CD4-positive, alpha-beta T cell treated with Interleukin-6 for 4 hours (primary cell): Measurements from ENCODE around the gene STARD8.

ENCODE experiments used
- DNase-seq: peaks from one replicate; pipeline ENCODE4 v3.0.0-alpha.2; 2020; ENCODE audit warnings: mixed read lengths

STARD8 gene

DNA sequence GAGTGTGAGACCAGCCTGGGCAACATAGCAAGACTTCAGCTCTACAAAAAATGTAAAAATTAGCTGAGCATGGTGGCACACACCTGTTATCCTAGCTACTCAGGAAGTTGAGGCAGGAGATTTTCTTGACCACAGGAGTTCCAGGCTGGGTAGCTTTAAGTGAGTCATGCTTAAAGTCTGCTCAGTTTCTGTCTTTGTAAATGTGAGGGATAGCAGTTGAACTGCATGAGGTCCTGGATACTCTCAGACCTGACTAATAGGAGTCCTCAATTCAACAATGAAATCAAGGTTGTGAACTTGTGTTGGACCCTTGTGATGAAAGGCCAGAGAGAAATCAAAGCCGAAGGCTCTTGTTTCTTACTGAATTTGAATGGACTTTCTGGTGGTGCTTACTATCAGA lies 45.2 kb downstream of the STARD8 start:
- DNase-seq = no peak

DNA sequence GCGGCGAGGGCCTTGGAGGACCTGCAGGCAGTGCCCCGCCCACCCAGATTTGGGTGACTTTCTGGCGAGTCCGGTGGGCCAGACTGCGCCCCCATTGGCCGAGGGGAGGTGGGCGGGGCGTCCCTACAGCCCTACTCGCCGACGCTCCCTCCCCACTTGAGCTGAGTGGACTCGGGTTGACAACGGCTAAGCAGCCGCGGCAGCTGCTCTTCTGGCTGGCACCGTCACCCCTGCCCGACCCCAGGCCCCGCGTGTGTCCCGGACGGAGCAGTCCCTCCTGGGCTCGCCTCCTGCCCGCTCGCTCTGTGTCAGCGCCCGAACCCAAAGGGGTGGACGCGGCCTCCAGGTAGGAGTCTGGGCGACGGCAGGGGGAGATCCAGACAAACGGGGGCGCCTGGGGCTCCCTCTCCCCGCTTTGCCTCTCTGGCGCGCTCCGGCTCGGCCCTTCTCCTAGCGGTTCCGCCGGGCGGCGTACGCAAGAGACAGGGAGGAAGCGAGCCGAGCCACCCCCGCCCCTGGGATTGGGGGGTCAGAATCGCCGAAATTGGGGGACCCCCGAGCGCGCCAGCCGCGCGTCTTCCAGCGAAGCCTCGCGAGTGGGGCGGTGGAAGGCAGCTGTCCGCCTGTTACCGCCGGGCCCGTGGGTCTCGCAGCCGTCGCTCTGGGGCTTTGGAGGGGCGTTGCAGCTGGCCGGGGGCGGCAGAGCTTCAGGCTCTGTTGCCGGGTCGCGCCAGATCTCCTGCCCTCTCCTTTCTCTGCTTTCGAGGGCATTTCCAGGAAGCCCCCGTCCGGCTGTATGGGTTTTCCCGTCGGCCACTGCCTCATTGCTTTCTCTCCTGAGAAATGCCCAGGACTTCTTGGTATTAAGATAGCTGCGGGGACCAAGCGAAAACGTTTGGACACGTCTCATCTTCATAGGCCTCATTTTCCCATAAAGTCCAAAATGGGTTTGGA lies 46.3 kb downstream of the STARD8 start:
- DNase-seq = no peak

DNA sequence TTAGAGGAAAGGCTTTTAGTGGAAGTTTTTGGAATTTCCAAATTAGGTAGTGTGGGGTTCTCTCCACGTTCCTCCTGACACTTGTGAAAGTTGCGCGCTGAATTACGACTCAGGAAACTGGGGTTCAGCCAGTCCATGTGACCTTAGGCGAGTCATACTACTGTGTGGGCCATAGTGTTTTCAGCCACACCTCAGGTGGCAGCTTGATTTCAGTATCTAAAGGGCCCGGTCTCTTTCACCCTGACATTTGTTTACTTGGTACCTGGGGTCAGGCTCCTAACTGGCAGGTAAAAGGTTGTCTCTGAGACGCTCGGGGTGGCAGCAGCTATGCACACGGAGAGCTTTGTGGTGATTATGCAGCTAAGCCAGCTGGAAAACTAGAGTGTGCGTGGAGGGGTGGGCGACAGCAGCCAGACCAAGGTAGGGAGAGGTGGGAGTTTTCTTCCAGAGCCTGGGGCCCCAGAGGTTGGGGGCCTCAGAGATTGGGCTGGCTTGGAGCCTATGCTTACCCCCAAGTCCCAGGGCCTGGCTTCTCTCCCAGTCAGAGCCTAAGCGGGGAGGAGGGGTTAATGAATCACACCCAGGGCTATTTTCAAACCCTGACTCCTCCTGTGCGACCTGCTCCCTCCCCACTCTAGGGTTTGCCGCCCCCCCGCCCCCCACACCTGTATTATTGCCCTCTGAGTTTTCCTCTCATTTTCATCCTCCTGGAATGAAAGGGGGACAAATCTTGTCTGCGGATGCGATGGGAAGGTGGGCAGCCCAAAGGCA lies 47.2 kb downstream of the STARD8 start:
- DNase-seq = no peak

DNA sequence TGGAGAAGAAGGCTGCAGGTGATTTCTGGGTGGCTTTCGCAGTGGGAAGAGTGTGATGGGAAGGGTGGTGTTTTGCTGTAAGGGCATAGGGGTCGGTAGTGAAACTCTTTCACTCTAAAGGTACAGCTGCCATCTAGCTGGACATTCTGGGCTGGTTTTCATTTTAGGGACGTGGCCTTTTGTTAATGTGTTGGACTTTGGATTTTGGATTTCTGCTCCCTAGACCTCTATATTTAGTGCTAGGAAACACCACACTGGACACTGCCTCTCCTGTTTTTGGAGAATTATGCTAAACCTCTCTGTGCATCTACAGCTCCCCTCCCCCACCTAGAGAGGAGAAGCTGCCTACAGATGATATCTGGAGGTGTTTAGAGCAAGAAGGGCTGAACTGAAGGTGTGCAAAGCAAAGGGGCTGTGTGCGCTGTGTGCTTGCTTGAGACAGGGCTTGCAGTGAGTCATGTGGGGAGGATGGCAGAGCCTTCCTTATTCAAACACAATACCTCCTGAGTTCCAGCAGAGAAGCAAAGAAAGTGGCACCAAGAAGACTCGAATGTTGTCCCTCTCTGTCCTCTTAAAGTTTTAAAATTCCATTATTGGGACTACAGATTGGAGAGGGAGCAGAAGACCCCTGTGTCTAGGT lies 47.9 kb downstream of the STARD8 start:
- DNase-seq = no peak

DNA sequence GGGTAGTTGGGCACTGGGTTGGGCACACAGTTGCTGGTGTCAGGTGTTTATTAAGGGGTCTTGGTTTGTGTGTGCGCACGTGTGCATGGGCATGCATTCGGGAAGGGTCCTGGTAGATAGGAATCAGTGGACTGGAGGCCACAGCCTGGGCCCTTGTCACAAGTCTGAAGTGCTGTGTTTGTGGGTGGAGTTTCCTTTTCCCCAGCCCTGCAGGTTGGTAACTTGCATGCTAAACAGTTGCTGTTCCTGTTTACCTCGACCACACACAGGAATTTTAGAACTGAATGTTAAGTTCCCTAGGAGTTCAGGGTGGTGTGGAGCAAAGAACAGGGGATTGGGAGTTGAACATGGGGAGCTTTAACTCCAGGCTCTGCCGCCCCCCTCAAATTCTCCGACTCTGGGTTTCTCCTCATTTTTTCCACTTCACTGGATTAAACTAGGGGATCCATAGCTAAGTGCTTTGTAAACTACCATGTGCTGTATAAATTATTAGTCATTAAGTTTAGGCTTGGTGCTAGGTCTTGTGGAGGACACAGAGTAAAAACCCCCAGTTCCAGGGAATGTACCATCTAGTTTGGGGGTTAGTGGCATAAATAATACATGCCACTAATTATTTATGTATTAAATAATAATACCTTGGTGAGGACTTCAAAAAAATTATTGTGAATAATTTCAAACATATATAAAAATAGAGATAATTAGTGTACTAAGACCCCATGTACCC lies 49.0 kb downstream of the STARD8 start:
- DNase-seq = no peak

DNA sequence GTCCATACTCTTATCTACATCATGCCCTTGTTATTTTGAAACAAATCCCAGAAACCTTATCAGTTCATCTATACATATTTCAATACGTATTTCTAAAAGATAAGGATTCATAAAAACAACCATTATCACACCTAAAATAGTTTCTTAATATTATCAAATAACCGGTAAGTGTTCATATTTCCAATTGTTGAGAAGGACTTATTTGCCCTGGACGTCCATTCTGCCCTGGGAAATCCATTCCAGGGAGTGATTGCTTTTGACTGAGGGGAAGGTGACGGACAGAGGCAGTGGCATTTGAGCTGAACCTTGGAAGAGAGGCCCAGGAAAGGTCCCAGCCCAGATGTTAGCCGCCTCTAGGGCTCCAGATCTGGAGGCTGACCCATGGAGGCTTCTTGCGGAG lies 49.6 kb downstream of the STARD8 start:
- DNase-seq = no peak

DNA sequence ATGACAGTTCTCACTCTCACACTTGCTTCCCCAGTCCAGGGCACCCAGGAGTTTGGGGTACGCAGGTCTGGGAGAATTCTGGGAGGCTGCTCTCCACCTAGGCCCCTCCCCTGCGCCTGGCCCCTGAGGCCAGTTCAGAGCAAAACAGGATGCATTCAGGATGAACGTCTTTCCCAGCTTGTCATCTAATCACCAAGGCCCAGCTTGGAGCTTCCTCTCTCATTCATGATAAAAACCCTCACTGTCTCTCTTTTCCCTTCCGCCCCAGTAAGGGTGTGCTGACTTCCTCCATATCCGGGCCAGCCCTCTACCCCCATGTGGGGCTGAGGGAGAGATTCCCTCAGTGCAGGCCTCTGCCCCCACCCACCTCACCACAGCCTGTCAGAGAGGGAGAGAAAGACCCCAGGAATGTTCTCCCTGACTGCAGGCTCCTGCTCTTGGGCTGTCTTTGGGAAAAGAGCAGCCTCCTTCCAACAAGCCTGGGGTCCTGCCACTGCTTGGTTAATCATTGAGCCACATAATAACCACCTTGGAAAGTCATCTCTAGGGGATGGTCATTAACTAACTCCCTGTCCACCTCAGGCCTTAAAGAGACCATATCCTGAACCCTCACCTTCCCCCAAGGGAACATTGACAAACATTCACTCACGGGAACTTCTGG lies 50.1 kb downstream of the STARD8 start:
- DNase-seq = no peak

DNA sequence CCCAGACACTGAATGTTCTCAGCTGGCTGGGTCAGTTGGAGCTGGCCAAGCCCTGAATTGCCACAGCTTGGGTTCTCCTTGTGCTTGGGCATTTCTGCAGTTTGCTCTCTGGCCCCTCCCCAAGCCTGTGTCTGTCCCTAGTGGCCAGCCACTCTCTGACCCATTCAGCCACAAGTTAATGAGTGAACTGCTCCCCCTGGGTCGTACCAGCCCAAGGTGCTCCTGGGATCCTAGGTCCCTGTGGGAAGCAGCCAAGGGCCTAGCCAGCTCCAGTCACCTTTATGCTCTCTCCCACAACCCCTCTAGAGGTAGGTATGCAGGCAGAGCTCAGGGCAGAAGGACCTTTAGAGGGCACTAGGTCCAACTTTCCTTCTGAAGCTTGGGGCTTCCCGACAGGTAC lies 51.5 kb downstream of the STARD8 start:
- no peak for DNase-seq

DNA sequence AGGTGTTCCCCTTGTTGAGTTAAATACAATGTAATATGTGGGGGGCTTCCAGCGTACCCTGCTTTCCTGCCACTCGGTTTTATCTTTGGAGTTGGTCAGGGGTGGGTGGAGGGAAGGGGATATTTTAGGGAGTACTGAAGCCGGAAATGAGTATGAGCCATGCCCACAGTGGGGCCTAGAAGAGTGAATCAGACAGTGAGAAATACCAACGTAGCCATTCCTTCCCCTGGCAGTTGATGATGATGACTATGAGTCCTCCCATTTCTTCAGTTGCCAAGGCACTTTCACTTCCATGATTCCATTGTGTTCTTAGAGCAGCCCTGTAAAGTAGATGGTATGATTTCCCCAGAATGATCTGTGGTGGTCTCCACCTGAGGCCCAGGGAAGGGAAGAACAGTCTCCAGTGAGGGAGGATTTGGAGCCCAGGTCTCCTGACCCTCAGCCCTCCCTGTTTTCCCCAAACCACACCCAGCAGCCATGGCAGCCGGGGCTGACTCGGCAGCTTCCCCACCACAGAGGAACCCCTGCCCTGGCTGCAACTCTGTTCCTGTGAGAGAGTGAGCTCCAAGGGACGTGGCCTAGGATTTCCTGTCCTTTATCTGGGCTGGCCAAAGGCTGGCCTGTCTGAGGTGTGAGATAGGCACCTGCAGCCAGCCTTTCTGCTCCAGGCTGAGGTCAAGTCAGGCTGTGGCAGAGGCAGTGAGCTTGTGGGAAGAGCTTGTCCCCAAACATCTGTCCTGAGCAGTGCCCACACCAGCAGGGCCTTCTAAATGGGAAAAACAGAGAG lies 52.7 kb downstream of the STARD8 start:
- no peak for DNase-seq

DNA sequence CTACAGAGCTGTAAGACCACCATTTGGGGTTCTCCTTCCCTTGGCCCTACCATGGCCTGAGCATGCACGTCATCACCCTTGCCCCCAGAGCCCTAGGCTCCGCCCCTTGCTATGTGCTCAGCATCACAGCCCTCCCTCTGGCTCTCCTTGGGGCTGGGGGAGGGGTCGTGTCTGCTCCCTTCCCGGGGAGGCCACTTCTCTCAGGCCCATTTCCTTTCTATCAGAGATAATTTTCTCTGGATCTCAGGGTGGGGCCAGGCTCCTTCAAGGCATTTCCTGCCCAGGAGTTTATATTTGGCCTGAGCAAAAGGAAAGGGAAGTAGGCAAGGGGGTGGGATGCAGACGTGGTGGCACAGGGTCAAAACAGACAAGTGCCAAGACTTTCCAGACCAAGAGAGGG lies 55.9 kb downstream of the STARD8 start:
- DNase-seq = no peak

DNA sequence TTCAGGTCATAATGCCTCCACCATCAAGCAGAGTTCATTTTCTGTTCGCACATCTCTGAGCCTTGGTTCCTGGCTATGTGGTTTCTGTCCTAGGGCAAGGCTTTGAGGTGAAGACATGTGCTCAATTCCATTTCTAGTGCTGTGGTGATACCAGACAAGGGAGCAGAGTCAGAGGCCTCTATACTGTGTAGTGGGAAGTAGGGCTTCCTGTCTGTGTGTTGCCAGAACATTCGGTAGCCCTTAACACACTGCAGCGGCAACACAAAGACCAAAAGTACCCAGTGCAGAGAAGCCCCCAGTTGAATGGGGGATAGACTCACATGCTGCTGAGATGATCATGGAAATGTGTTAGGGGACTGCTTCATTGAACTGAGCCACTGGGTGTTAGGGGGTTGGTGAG lies 56.4 kb downstream of the STARD8 start:
- no peak for DNase-seq

DNA sequence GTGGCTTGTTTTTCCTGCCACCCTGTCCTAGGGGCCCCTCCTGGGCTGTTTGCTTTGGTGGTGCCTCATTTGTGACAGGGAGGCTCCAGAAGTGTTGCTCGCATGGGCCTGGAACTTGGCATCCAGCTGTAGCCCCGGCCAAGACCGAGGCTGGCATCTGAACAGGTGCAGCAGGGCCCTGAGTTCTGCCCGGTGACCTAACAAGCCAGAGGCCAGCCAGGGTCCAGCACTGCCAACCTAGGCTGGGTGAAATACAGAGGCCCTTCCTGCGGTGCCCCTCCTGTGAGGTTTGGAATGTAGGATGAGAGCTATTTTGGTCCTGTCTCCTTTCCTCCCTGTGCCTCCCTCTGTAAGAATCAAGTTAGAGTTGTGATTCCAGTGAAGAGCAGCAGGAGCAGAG lies 58.5 kb downstream of the STARD8 start:
- no peak for DNase-seq

DNA sequence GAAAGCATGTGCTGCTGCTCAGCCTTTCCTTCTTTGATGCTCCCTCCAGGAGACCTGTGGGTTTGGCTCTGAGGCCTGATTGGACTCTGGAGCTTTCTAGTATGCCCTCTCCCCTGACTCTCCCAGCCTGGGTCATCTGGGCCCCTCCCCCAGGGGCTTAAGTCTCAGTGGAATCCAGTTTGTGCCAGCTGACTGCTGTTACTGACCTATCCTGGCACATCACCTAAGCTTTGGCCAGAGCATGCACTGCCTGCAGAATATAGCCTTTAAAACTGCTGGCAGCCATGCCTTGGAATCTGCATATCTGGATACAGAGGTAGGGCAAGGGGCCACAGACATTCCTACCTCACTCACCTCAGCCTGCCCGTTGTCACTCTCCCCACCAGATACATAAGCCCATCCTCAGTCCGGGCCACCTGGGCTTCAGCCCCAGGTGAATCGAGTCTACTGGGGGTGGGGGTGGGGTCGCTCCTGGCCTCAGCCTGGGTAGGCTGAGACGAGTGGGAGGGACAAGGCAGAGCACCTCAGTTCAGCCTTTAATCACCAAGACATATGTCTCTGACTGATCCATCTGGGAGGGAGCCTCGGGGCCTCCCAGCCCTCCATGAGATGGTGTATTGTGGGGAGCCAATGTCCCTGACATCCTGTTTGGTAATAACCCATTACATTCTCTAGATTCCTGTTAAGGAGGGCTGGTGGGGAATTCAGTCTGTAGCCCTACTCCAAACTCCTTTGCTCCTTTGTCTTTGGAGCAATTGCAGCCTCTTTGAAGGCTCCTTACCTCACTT lies 61.2 kb downstream of the STARD8 start:
- no peak for DNase-seq

DNA sequence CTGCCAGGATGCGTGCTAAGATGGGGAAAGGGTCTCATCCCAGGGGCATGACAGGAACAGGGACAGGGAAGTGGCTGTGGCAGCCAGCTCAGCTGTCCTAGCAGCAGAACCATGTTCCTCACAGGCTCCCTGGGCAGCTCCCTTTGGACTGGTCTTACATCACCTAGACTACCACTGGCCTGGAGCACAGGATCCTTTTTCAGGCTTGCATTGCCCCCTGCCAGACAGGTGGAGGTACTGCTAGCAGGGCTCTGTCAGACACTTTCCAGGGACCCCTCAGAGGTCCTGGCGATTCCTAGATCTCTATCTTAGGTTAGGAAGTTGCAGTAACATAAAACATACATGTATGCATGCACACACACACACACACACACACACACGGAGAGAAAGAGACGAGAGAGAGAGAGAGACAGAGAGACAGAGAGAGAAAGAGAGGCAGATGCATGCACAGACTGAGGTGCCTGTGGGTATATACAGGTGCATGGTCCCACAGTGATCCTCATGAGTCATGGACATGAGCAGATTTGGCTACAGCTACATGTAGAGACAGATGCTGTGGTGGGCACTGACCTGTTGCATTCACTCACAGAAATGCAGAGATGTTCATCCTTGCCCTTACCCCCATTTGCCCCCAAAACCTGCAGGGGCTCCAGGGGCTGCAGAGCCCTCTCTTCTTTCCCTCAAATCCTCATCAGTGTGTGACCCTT lies 63.6 kb downstream of the STARD8 start:
- no peak for DNase-seq

DNA sequence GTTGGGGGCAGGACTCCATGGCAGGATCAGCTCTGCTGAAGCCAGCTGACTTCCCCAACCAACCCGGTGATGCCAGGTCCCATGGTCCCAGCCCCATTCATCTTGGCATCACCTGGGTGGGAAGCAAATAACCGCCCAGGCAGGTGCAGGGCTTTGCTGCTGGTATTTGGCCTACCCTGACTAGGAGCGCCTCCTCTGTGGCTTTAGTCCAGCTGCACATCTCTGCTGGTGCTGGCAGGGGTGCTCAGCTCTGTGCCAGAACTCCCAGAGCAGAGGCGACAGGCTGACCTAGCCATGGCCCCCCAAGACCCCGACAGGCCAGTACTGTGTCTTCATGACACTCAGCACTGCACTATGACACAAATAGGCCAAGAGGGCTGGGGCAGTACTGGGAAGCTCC lies 64.4 kb downstream of the STARD8 start:
- DNase-seq = no peak

DNA sequence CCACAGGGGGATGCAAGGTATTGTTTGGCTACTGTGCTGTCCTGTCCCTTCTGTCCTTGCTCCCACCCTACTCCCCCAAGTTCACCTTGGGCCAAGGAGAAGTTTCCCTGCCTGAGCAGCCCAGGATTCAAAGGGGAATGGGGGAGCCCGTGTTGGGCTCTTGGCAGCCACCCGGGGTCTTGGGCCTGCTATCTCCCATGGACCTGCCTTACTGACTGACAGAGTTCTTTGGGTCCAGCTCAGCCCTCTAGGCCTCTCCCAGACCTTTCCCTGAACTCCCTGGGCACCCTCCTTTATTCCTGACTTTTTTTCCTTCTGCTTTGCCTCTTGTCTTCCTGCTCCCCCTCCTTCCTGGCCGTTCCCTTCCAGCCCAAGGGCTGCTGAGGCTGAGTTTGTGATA lies 67.4 kb downstream of the STARD8 start:
- DNase-seq = no peak

DNA sequence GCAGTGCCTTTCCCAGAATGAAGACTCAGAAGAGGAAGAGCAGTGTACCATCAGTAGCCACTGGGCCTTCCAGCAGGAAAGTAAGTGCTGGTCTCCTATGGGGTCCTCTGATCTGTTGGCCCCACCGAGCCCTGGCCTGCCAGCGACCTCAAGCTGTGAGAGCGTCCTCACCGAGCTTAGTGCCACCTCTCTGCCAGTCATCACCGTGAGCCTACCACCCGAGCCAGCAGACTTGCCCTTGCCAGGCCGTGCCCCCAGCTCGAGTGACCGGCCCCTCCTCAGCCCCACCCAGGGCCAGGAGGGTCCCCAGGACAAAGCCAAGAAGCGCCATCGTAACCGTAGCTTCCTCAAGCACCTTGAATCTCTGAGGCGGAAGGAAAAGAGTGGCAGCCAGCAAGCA lies 69.7 kb downstream of the STARD8 start:
- DNase-seq = no peak

DNA sequence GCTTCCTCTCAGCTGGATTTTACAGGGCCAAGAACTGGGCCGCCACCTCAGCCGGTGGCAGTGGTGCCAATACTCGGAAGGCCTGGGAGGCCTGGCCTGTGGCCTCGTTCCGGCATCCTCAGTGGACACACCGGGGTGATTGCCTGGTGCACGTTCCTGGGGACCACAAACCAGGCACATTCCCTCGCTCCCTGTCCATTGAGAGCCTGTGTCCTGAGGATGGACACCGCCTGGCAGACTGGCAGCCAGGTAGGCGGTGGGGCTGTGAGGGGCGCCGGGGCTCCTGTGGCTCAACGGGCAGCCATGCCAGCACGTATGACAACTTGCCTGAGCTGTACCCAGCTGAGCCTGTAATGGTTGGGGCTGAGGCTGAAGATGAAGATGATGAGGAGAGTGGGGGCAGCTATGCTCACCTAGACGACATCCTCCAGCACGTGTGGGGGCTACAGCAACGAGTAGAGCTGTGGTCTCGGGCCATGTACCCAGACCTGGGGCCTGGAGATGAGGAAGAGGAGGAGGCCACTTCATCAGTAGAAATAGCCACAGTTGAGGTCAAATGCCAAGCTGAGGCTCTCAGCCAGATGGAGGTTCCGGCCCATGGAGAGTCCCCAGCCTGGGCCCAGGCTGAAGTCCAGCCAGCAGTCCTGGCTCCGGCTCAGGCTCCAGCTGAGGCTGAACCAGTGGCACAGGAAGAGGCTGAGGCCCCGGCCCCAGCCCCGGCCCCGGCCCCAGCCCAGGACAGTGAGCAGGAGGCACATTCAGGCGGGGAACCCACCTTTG lies 70.4 kb downstream of the STARD8 start:
- no peak for DNase-seq

DNA sequence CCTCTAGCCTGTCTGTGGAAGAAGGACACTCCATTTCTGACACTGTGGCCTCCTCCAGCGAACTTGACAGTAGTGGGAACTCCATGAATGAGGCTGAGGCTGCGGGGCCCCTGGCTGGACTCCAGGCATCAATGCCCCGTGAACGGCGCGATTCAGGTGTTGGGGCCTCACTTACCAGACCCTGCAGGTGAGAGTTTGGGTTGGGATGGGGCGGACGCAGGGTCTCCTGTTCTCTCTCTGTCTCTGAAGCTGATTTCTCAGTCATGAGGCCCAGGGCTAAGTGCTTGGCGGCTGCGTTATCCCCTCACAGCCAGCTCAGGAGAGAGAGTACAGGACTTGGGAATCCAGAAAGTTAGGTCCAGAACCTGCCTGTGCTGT lies 71.0 kb downstream of the STARD8 start:
- DNase-seq = no peak
